GM18861 (cell line): ENCODE results near the gene SOCS2.
A peak's percentile ranks its signal among the peaks of the same experiment; 100 is the strongest.

Experiments
- ATAC-seq: cut with Tn5 transposase; IDR thresholded peaks from one replicate; pipeline ENCODE4 v1.9.1; 2021; ENCODE audit not compliant: unreplicated experiment

The SOCS2 gene

GRCh38 chr12:93565760-93566159 is 6.7 kb upstream of the SOCS2 start:
- no peak for ATAC-seq

DNA sequence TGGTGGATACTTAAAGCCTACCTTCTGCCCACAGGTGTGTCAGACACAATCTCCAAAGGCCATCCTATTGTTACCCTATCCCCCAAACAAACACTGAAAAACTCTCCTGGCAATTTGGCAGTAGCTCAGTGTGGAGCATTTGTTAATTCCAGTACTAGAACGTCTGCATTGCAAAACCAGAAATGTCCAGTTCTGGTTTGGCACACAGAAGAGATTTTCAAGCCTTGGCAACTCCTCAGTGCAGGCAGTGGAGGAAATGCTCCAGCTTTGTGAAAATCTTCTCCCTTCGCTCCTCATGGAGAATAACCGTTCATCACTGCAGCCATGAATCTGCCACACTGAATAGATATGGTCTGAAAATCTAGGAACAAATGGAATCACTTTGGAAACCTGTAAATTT is 5.3 kb upstream of the SOCS2 start:
- no peak for ATAC-seq

- ATAC-seq: no peak
These were observed 4.4 kb upstream of the SOCS2 start for GRCh38 chr12:93568091-93568490.

- no peak for ATAC-seq
These were observed 3.2 kb upstream of the SOCS2 start for GRCh38 chr12:93569301-93569655.

GRCh38 chr12:93569656-93570551 is 2.6 kb upstream of the SOCS2 start:
- peak; percentile 18 for ATAC-seq

DNA sequence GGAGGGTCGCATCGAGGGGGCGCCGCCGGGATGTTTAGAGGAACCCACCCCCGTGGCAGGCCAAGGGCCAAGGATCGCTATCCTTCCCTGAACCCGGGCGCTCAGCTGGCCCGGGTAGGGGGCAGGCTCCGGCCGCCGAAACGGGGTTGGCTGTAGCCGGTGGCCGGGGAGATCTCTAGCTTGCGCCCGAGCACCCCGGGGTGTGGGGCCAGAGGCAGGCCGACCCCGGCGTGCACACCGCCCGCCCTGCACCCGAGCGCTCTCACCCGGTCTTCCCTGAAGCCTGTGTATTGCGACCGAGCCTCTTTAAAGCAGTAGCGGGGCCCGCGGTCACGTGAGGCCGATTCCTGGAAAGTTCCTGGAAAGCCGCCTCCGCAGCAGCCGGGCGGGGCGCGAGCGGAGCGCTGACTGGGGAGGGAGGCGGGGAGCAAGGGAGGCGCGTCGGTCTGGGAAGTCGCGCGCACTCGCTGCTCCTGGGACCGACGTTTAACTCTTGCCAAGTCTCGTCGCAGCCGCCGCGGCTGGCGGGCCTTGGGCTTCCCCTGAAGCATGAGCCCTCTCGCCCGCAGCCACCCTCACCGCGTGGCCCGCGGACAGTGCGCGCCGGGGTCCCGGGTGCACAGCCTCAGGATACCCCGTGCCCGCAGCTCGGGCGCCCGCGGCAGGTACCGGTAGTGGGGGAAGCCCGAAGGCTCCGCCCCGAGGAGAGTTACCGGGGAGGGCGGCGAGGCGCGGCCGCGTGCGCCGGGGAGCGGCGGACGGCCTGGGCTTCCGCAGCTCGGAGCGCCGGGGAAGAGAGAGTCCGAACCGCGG is 1.7 kb upstream of the SOCS2 start:
- ATAC-seq: peak; percentile 39

DNA sequence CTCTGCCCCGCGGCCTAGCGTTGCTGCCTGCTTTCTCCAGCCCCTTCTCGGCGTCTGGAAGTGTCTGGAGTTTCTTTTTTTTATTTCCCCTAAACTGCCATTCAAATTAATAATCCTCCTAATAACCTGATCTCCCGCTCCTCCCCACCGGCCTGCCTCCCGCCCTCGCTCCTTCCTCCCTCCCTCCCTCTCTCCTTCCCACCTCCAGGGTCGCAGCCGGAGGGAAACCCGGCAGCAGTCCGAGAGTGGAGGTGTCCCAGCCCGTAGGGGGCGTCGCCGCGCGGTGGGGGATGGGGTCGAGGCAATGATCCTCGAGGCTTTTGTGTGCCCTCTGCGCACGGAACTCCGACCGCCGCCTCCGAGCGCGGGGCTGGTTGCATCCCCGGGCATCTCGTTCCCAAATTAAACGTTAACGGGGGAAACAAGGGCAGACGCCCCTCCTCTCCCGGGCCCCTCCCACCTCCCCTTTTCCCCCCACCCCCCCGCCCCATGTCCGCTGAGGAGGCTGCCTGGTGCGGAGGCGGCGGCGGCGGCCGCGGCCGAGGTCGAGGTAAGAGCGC is 1.0 kb upstream of the SOCS2 start:
- no peak for ATAC-seq

DNA sequence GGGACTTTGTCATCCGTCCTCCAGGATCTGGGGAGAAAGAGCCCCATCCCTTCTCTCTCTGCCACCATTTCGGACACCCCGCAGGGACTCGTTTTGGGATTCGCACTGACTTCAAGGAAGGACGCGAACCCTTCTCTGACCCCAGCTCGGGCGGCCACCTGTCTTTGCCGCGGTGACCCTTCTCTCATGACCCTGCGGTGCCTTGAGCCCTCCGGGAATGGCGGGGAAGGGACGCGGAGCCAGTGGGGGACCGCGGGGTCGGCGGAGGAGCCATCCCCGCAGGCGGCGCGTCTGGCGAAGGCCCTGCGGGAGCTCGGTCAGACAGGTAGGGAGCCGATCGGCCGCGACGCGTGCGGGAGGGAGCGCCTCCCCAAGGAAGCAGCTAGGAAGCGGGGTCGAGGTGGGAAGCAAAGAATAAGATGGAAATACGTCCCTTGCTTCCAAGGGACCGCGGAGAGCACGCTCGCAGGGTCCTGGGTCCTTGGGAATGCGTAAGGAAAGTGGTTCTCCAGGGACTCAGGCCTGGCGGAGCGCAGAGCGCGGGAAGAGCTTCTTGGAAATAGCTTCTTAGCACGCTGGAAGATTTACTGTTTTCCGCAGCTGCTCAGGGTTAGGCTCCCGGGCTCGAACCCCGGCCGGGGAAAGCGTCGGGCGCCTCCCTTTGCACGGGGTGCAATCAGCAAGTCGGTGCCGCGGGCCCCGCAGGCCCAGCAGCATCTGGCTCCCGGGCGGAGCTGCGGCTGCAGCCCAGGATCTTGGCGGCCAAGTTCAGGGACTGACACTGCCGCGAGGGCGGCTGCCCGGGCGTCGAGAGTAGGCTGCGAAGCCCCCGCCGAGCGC is 457 bp downstream of the SOCS2 start:
- ATAC-seq: no peak

- no peak for ATAC-seq
These were observed 1.2 kb downstream of the SOCS2 start for GRCh38 chr12:93573552-93574223.

GRCh38 chr12:93577222-93577621 is 4.7 kb downstream of the SOCS2 start:
- ATAC-seq: no peak

- ATAC-seq: no peak
These were observed 5.7 kb downstream of the SOCS2 start for GRCh38 chr12:93578221-93578620.

GRCh38 chr12:93580682-93581081 is 8.2 kb downstream of the SOCS2 start:
- no peak for ATAC-seq

- no peak for ATAC-seq
These were observed 8.9 kb downstream of the SOCS2 start for GRCh38 chr12:93581370-93581769.

DNA sequence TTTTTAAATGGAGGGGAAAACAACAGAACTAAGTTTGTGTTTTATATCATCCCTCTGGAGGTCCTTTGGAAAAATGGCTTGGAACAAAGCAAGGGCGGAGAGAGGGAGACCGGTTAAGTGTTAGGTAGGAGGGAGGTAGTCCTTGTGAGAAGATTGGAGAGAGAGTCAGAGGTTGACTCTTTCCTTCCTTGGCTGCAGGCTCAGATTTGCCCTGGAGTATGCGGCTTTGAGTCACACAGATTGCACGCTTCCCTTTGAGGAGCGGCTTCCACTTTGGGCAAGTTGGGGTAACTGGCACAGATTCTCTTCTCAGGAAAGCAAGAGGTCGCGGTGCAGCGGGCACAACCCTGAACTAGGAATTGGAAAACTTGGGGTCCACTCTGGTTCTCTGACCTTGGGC is 9.9 kb downstream of the SOCS2 start:
- no peak for ATAC-seq

GRCh38 chr12:93583627-93584392 is 11.3 kb downstream of the SOCS2 start:
- ATAC-seq: no peak

GRCh38 chr12:93585247-93585646 is 12.8 kb downstream of the SOCS2 start:
- ATAC-seq: no peak

- no peak for ATAC-seq
These were observed 15.1 kb downstream of the SOCS2 start for GRCh38 chr12:93587611-93588010.

DNA sequence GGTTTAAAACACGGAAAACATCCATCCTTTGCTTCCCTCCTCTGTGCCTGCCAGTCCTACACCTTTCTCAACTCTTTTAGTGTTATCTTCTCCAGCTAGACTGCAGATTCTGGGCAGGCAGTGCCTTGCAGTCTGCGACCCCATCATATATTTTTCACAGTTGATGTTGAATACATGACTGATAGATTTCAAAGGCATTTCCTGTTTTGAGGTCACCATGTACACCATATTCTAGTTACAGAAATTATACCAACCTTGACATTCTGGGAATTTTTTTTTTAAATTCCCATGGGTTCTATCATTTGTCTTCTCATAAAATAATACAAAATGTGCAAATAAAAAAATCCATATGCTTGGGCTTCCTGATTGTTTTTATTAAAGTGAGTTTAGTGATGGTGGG is 16.6 kb downstream of the SOCS2 start:
- no peak for ATAC-seq

GRCh38 chr12:93591137-93591868 is 18.8 kb downstream of the SOCS2 start:
- ATAC-seq: no peak
